ENCODE results near the gene KIF20B. TPM values are rescaled to one million over a fixed set of nuclear protein-coding genes. Genes with fewer than 3 reads are reported as not detected.
A peak's percentile ranks its signal among the peaks of the same experiment; 100 is the strongest.

KIF20B gene
- total and polyA plus RNA-seq, 9 donors: 5.6 to 11.8 (median 8.6) TPM

GRCh38 chr10:89771684-89772083 lies 70.3 kb downstream of the KIF20B start:
- no peak for DNase-seq
- Histone ChIP-seq H3K4me3 (ENCODE audit: low read length) (no peak overlapping the region), H3K27ac (ENCODE audit: low read length) (no peak overlapping the region), H3K27me3 (ENCODE audit: control insufficient read depth, insufficient read depth, low read length) (no peaks in the 10 kb centered on the region), H3K4me1 (ENCODE audit: control insufficient read depth, insufficient read depth, low read length) (no peaks in the 10 kb centered on the region), H3K36me3 (ENCODE audit: control insufficient read depth, insufficient read depth, low read length) (peaks cover 5% of the 10 kb centered on the region), H3K9me3 (replicated peaks; ENCODE audit: control insufficient read depth, low read depth, low read length) (peaks cover 2% of the 10 kb centered on the region)
- WGBS (ENCODE audit: insufficient coverage): no CpG with 5 or more reads among the region's 5 CpGs

GRCh38 chr10:89773081-89773480 lies 71.7 kb downstream of the KIF20B start:
- no peaks in the 10 kb centered on the region for H3K27me3 ChIP-seq (ENCODE audit: control insufficient read depth, insufficient read depth, low read length)
- DNase-seq: no peak
- no peak overlapping the region for H3K4me3 ChIP-seq (ENCODE audit: low read length)
- no peak overlapping the region for H3K27ac ChIP-seq (ENCODE audit: low read length)
- H3K9me3 ChIP-seq (replicated peaks; ENCODE audit: control insufficient read depth, low read depth, low read length): peaks cover 2% of the 10 kb centered on the region
- no CpG with 5 or more reads among the region's 1 CpG for WGBS (ENCODE audit: insufficient coverage)
- H3K4me1 ChIP-seq (ENCODE audit: control insufficient read depth, insufficient read depth, low read length): no peaks in the 10 kb centered on the region
- peaks cover 5% of the 10 kb centered on the region for H3K36me3 ChIP-seq (ENCODE audit: control insufficient read depth, insufficient read depth, low read length)

GRCh38 chr10:89776665-89777064 lies 75.3 kb downstream of the KIF20B start:
- Histone ChIP-seq H3K4me3 (ENCODE audit: low read length) (no peak overlapping the region), H3K9me3 (replicated peaks; ENCODE audit: control insufficient read depth, low read depth, low read length) (peaks cover 2% of the 10 kb centered on the region), H3K27me3 (ENCODE audit: control insufficient read depth, insufficient read depth, low read length) (no peaks in the 10 kb centered on the region), H3K27ac (ENCODE audit: low read length) (no peak overlapping the region), H3K36me3 (ENCODE audit: control insufficient read depth, insufficient read depth, low read length) (peaks cover 9% of the 10 kb centered on the region), H3K4me1 (ENCODE audit: control insufficient read depth, insufficient read depth, low read length) (no peaks in the 10 kb centered on the region)
- no peak for DNase-seq

GRCh38 chr10:89782470-89782869 lies 81.1 kb downstream of the KIF20B start:
- whole genome bisulfite sequencing (ENCODE audit: insufficient coverage): no CpG with 5 or more reads among the region's 2 CpGs
- Histone ChIP-seq H3K27me3 (ENCODE audit: control insufficient read depth, insufficient read depth, low read length) (no peaks in the 10 kb centered on the region), H3K9me3 (replicated peaks; ENCODE audit: control insufficient read depth, low read depth, low read length) (no peaks in the 10 kb centered on the region), H3K4me1 (ENCODE audit: control insufficient read depth, insufficient read depth, low read length) (no peaks in the 10 kb centered on the region), H3K36me3 (ENCODE audit: control insufficient read depth, insufficient read depth, low read length) (peaks cover 9% of the 10 kb centered on the region), H3K4me3 (ENCODE audit: low read length) (no peak overlapping the region), H3K27ac (ENCODE audit: low read length) (no peak overlapping the region)
- no peak for DNase-seq

GRCh38 chr10:89783406-89783805 lies 82.0 kb downstream of the KIF20B start:
- no peaks in the 10 kb centered on the region for H3K9me3 ChIP-seq (replicated peaks; ENCODE audit: control insufficient read depth, low read depth, low read length)
- peaks cover 9% of the 10 kb centered on the region for H3K36me3 ChIP-seq (ENCODE audit: control insufficient read depth, insufficient read depth, low read length)
- H3K4me3 ChIP-seq (ENCODE audit: low read length): no peak overlapping the region
- no peak overlapping the region for H3K27ac ChIP-seq (ENCODE audit: low read length)
- DNase-seq: no peak
- no peaks in the 10 kb centered on the region for H3K27me3 ChIP-seq (ENCODE audit: control insufficient read depth, insufficient read depth, low read length)
- no peaks in the 10 kb centered on the region for H3K4me1 ChIP-seq (ENCODE audit: control insufficient read depth, insufficient read depth, low read length)

GRCh38 chr10:89785095-89785494 lies 83.7 kb downstream of the KIF20B start:
- Histone ChIP-seq H3K27ac (ENCODE audit: low read length) (no peak overlapping the region), H3K36me3 (ENCODE audit: control insufficient read depth, insufficient read depth, low read length) (peaks cover 9% of the 10 kb centered on the region), H3K4me1 (ENCODE audit: control insufficient read depth, insufficient read depth, low read length) (no peaks in the 10 kb centered on the region), H3K27me3 (ENCODE audit: control insufficient read depth, insufficient read depth, low read length) (no peaks in the 10 kb centered on the region), H3K9me3 (replicated peaks; ENCODE audit: control insufficient read depth, low read depth, low read length) (no peaks in the 10 kb centered on the region), H3K4me3 (ENCODE audit: low read length) (no peak overlapping the region)
- no peak for DNase-seq
- WGBS (ENCODE audit: insufficient coverage): 83% methylated on average over 1 of the region's 3 CpGs

- no peak overlapping the region for H3K4me3 ChIP-seq (ENCODE audit: low read length)
- 85% methylated on average over 6 of the region's 7 CpGs for WGBS (ENCODE audit: insufficient coverage)
- H3K27me3 ChIP-seq (ENCODE audit: control insufficient read depth, insufficient read depth, low read length): no peaks in the 10 kb centered on the region
Observed at GRCh38 chr10:89789188-89789877, 87.9 kb downstream of the KIF20B start.

GRCh38 chr10:89792187-89792586 lies 90.8 kb downstream of the KIF20B start:
- no CpG with 5 or more reads among the region's 2 CpGs for WGBS (ENCODE audit: insufficient coverage)
- Histone ChIP-seq H3K4me3 (ENCODE audit: low read length) (no peak overlapping the region), H3K27me3 (ENCODE audit: control insufficient read depth, insufficient read depth, low read length) (no peaks in the 10 kb centered on the region), H3K4me1 (ENCODE audit: control insufficient read depth, insufficient read depth, low read length) (no peaks in the 10 kb centered on the region), H3K27ac (ENCODE audit: low read length) (no peak overlapping the region), H3K36me3 (ENCODE audit: control insufficient read depth, insufficient read depth, low read length) (no peaks in the 10 kb centered on the region), H3K9me3 (replicated peaks; ENCODE audit: control insufficient read depth, low read depth, low read length) (no peaks in the 10 kb centered on the region)
- DNase-seq: no peak

More at GRCh38 chr10:89789188-89789877, 87.9 kb downstream of the KIF20B start:
- Histone ChIP-seq H3K27ac (ENCODE audit: low read length) (no peak overlapping the region), H3K9me3 (replicated peaks; ENCODE audit: control insufficient read depth, low read depth, low read length) (no peaks in the 10 kb centered on the region), H3K4me1 (ENCODE audit: control insufficient read depth, insufficient read depth, low read length) (no peaks in the 10 kb centered on the region), H3K36me3 (ENCODE audit: control insufficient read depth, insufficient read depth, low read length) (no peaks in the 10 kb centered on the region)
- no peak for DNase-seq

- H3K27ac ChIP-seq (ENCODE audit: low read length): no peak overlapping the region
- H3K27me3 ChIP-seq (ENCODE audit: control insufficient read depth, insufficient read depth, low read length): no peaks in the 10 kb centered on the region
- peak; percentile 86 for DNase-seq
- no peak overlapping the region for H3K4me3 ChIP-seq (ENCODE audit: low read length)
- no peaks in the 10 kb centered on the region for H3K9me3 ChIP-seq (replicated peaks; ENCODE audit: control insufficient read depth, low read depth, low read length)
- H3K36me3 ChIP-seq (ENCODE audit: control insufficient read depth, insufficient read depth, low read length): no peaks in the 10 kb centered on the region
- H3K4me1 ChIP-seq (ENCODE audit: control insufficient read depth, insufficient read depth, low read length): no peaks in the 10 kb centered on the region
- no CpG with 5 or more reads among the region's 3 CpGs for WGBS (ENCODE audit: insufficient coverage)
Observed at GRCh38 chr10:89793649-89794254, 92.4 kb downstream of the KIF20B start.

- H3K27me3 ChIP-seq (ENCODE audit: control insufficient read depth, insufficient read depth, low read length): no peaks in the 10 kb centered on the region
- no peaks in the 10 kb centered on the region for H3K4me1 ChIP-seq (ENCODE audit: control insufficient read depth, insufficient read depth, low read length)
- DNase-seq: no peak
- whole genome bisulfite sequencing (ENCODE audit: insufficient coverage): no CpG with 5 or more reads among the region's 1 CpG
- H3K4me3 ChIP-seq (ENCODE audit: low read length): no peak overlapping the region
- H3K36me3 ChIP-seq (ENCODE audit: control insufficient read depth, insufficient read depth, low read length): no peaks in the 10 kb centered on the region
- peaks cover 2% of the 10 kb centered on the region for H3K9me3 ChIP-seq (replicated peaks; ENCODE audit: control insufficient read depth, low read depth, low read length)
- H3K27ac ChIP-seq (ENCODE audit: low read length): no peak overlapping the region
Observed at GRCh38 chr10:89795840-89796239, 94.5 kb downstream of the KIF20B start.

Measured in muscle of leg (tissue), 11 donors.